K562 (cell line): ENCODE measurements around the gene SESN2. TPM values are rescaled to one million over a fixed set of nuclear protein-coding genes. Genes with fewer than 3 reads are reported as not detected.

Experiments
- CBFA2T2 ChIP-seq: fragments of 450-650 bp; conservative IDR thresholded peaks from 2 replicates; pipeline ENCODE4 v1.6.1; 2017; ENCODE audit warnings: mild to moderate bottlenecking
- PHB2 ChIP-seq: fragments of 450-650 bp; IDR thresholded peaks from 2 replicates; pipeline ENCODE4 v1.6.1; 2017; ENCODE audit warnings: low read depth
- SMAD3 ChIP-seq: fragments of 450-650 bp; formaldehyde crosslinking; conservative IDR thresholded peaks from 2 replicates; pipeline ENCODE4 v1.4.0; 2020; ENCODE audit warnings: mild to moderate bottlenecking
- TCF3 ChIP-seq: sonication (generic); formaldehyde crosslinking; IDR thresholded peaks from 2 replicates; pipeline ENCODE4 v1.4.0; 2020; ENCODE audit warnings: mild to moderate bottlenecking, missing genetic modification reagents
- TCF7L2 ChIP-seq: fragments of 150-350 bp; IDR thresholded peaks from 2 replicates; pipeline ENCODE4 v1.6.1; 2016; ENCODE audit warnings: low read depth, mild to moderate bottlenecking, low read length, moderate library complexity
- ZBTB12 ChIP-seq: fragments of 250-450 bp; sonication (Bioruptor Pico); IDR thresholded peaks from 2 replicates; pipeline ENCODE4 v1.4.0; 2020
- ZBTB40 ChIP-seq, 2 experiments: fragments of 450-650 bp in 1 of 2; sonication (generic) in 1 of 2; formaldehyde crosslinking in 1 of 2; IDR thresholded peaks; 2 replicates each; pipeline versions ENCODE4 v1.7.1 to v1.9.0; 2016 to 2022; ENCODE audit warnings: inconsistent platforms in 1 of 2, mild to moderate bottlenecking in 1 of 2, missing genetic modification reagents in 1 of 2
- ZNF143 ChIP-seq: sonication (generic); formaldehyde crosslinking; IDR thresholded peaks from 2 replicates; pipeline ENCODE4 v1.9.0; 2022; ENCODE audit warnings: mild to moderate bottlenecking, missing genetic modification reagents
- ZNF175 ChIP-seq: fragments of 200-800 bp; sonication (Bioruptor generic); IDR thresholded peaks from 2 replicates; pipeline ENCODE4 v1.6.1; 2016; ENCODE audit warnings: low read depth, mild to moderate bottlenecking, missing genetic modification characterization, missing compliant biosample characterization
- ZNF347 ChIP-seq: fragments of 450-650 bp; formaldehyde crosslinking; IDR thresholded peaks from 2 replicates; pipeline ENCODE4 v1.4.0; 2020; ENCODE audit warnings: low read depth, mild to moderate bottlenecking, moderate library complexity
- ZNF707 ChIP-seq: fragments of 250-450 bp; sonication (Bioruptor Pico); conservative IDR thresholded peaks from 2 replicates; pipeline ENCODE4 v1.8.0; 2022; ENCODE audit warnings: inconsistent platforms, mild to moderate bottlenecking, moderate library complexity
- polyA plus RNA-seq, 8 experiments: library from polyadenylated mRNA; depleted of rRNA in 4 of 8; stranded (reverse) in 5 of 8; unstranded in 3 of 8; fragments of >200 nt; fragmentation: Nextera tagmentation in 2 of 8; fragmentation: Illumina TruSeq in 1 of 8; extraction: Ambion mirVana in 2 of 8; extraction: Trizol in 1 of 8; gene quantifications; 2 replicates each; pipeline versions ENCODE4 v1.2.1 to v1.2.3, GENCODE V29; 2011 to 2014; ENCODE audit warnings: inconsistent platforms in 1 of 8, missing spikeins in 1 of 8
- total RNA-seq, 7 experiments: library from RNA; depleted of rRNA in 6 of 7; stranded (reverse); fragments of >200 nt in 6 of 7; fragmentation: Illumina TruSeq in 2 of 7; extraction: Trizol in 2 of 7; gene quantifications; 2 replicates each; pipeline versions ENCODE4 v1.2.1 to v1.2.3, GENCODE V29; 2011 to 2021; ENCODE audit warnings: low replicate concordance in 1 of 7
- TF ChIP-seq, protein P1 (sequence below), 3 experiments: fragments of 200-800 bp in 1 of 3; fragments of 250-450 bp in 1 of 3; fragments of 450-650 bp in 1 of 3; sonication (Bioruptor Pico) in 1 of 3; sonication (Bioruptor generic) in 1 of 3; formaldehyde crosslinking in 1 of 3; IDR thresholded peaks; 2 replicates each; pipeline versions ENCODE4 v1.6.1 to v1.8.0; 2016 to 2022; ENCODE audit warnings: mild to moderate bottlenecking in 2 of 3, missing genetic modification characterization in 2 of 3, missing compliant biosample characterization in 1 of 3, moderate library complexity in 1 of 3

The SESN2 gene
- total and polyA plus RNA-seq, 9 of the 15 experiments (the other 6 are each of a cell fraction or from before 2014, with no cell fraction given) = 3.7 to 71.3 (median 16.8) TPM

GRCh38 chr1:28236656-28237322, 22.5 kb upstream of the SESN2 start (continued):
- TF ChIP-seq, protein P1, sequence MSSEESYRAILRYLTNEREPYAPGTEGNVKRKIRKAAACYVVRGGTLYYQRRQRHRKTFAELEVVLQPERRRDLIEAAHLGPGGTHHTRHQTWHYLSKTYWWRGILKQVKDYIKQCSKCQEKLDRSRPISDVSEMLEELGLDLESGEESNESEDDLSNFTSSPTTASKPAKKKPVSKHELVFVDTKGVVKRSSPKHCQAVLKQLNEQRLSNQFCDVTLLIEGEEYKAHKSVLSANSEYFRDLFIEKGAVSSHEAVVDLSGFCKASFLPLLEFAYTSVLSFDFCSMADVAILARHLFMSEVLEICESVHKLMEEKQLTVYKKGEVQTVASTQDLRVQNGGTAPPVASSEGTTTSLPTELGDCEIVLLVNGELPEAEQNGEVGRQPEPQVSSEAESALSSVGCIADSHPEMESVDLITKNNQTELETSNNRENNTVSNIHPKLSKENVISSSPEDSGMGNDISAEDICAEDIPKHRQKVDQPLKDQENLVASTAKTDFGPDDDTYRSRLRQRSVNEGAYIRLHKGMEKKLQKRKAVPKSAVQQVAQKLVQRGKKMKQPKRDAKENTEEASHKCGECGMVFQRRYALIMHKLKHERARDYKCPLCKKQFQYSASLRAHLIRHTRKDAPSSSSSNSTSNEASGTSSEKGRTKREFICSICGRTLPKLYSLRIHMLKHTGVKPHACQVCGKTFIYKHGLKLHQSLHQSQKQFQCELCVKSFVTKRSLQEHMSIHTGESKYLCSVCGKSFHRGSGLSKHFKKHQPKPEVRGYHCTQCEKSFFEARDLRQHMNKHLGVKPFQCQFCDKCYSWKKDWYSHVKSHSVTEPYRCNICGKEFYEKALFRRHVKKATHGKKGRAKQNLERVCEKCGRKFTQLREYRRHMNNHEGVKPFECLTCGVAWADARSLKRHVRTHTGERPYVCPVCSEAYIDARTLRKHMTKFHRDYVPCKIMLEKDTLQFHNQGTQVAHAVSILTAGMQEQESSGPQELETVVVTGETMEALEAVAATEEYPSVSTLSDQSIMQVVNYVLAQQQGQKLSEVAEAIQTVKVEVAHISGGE (CRISPR knock-in tag; IDR thresholded peaks at IDR 0.05) = peak in 1 of 3 experiments; percentile 71; a peak in 2 of 6 replicates
- TF ChIP-seq ZBTB40 (IDR thresholded peaks at IDR 0.05) (no peak), ZBTB40 (CRISPR knock-in tag; IDR thresholded peaks at IDR 0.05) (no peak), ZNF175 (CRISPR knock-in tag) (no peak), ZBTB12 (no peak), PHB2 (peak; percentile 42; the same call in 1 of the 2 replicates), ZNF347 (CRISPR knock-in tag) (no peak), ZNF707 (CRISPR knock-in tag) (no peak), ZNF143 (0 out of 2 replicates have a peak, but pooled peaks have one; percentile 0), TCF7L2 (no peak), TCF3 (CRISPR knock-in tag) (peak; percentile 87), CBFA2T2 (peak; percentile 90), SMAD3 (CRISPR knock-in tag) (no peak)
